ENCODE results near the gene ADD1.

- TF ChIP-seq, protein P1, sequence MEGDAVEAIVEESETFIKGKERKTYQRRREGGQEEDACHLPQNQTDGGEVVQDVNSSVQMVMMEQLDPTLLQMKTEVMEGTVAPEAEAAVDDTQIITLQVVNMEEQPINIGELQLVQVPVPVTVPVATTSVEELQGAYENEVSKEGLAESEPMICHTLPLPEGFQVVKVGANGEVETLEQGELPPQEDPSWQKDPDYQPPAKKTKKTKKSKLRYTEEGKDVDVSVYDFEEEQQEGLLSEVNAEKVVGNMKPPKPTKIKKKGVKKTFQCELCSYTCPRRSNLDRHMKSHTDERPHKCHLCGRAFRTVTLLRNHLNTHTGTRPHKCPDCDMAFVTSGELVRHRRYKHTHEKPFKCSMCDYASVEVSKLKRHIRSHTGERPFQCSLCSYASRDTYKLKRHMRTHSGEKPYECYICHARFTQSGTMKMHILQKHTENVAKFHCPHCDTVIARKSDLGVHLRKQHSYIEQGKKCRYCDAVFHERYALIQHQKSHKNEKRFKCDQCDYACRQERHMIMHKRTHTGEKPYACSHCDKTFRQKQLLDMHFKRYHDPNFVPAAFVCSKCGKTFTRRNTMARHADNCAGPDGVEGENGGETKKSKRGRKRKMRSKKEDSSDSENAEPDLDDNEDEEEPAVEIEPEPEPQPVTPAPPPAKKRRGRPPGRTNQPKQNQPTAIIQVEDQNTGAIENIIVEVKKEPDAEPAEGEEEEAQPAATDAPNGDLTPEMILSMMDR (IDR thresholded peaks at IDR 0.05): no peak
- no peak for TF ChIP-seq EZH2 (IDR thresholded peaks at IDR 0.05; ENCODE audit: borderline replicate concordance, insufficient read depth, low read depth, low read length, poor library complexity, severe bottlenecking)
Measured at GRCh38 chr4:2794486-2795299, 49.0 kb upstream of the ADD1 start.
